Measurements from ENCODE around the gene FCER1G.
"Not testable (repeated sequence)": the region's sequence is repeated elsewhere in the genome, so short reads cannot be mapped to it uniquely, and the experiment has no call there.

The FCER1G gene

GRCh38 chr1:161209790-161210409 is 5.2 kb upstream of the FCER1G start:
- peak; percentile 64 for DNase-seq

GRCh38 chr1:161214369-161214768 is 726 bp upstream of the FCER1G start:
- no peak for DNase-seq

- peak; percentile 50 for DNase-seq
Observed at GRCh38 chr1:161216945-161217712, 2.0 kb downstream of the FCER1G start.

GRCh38 chr1:161217831-161218230 is 2.7 kb downstream of the FCER1G start:
- no peak for DNase-seq

- no peak for DNase-seq
Observed at GRCh38 chr1:161218301-161219077, 3.4 kb downstream of the FCER1G start.

GRCh38 chr1:161219078-161219892 is 4.2 kb downstream of the FCER1G start:
- DNase-seq = no peak

GRCh38 chr1:161220002-161220401 is 4.9 kb downstream of the FCER1G start:
- no peak for DNase-seq

GRCh38 chr1:161222175-161223019 is 7.3 kb downstream of the FCER1G start:
- no peak for DNase-seq

GRCh38 chr1:161223805-161224694 is 9.0 kb downstream of the FCER1G start:
- DNase-seq = no peak

- DNase-seq = not testable (repeated sequence)
Observed at GRCh38 chr1:161224695-161225087, 9.6 kb downstream of the FCER1G start.

- DNase-seq = no peak
Observed at GRCh38 chr1:161225178-161225533, 10.1 kb downstream of the FCER1G start.

- DNase-seq = peak; percentile 100
Observed at GRCh38 chr1:161225534-161226319, 10.6 kb downstream of the FCER1G start, which contains the start of gene TOMM40L. Gene TOMM40L (plus strand): TSS chr1:161226060. CDS start chr1:161226490, 430 bp downstream.

GRCh38 chr1:161226320-161226711 is 11.2 kb downstream of the FCER1G start:
- DNase-seq = no peak

GRCh38 chr1:161226759-161227158 is 11.7 kb downstream of the FCER1G start:
- DNase-seq = no peak

GRCh38 chr1:161227196-161227871 is 12.2 kb downstream of the FCER1G start:
- peak; percentile 66 for DNase-seq

- no peak for DNase-seq
Observed at GRCh38 chr1:161228032-161228431, 12.9 kb downstream of the FCER1G start.

GRCh38 chr1:161229896-161230295 is 14.8 kb downstream of the FCER1G start:
- no peak for DNase-seq

- DNase-seq = no peak
Observed at GRCh38 chr1:161230762-161231161, 15.7 kb downstream of the FCER1G start.

- no peak for DNase-seq
Observed at GRCh38 chr1:161233102-161233501, 18.0 kb downstream of the FCER1G start.
